CD4-positive, alpha-beta T cell treated with Interleukin-6 for 4 hours (primary cell): ENCODE results near the gene PRKCA.
"Not testable (repeated sequence)": the region's sequence is repeated elsewhere in the genome, so short reads cannot be mapped to it uniquely, and the experiment has no call there.

Experiments used
- DNase-seq: peaks from one replicate; pipeline ENCODE4 v3.0.0-alpha.2; 2020; ENCODE audit warnings: mixed read lengths

Gene PRKCA

GRCh38 chr17:66331038-66331816 is 28.8 kb downstream of the PRKCA start:
- peak; percentile 38 for DNase-seq

DNA sequence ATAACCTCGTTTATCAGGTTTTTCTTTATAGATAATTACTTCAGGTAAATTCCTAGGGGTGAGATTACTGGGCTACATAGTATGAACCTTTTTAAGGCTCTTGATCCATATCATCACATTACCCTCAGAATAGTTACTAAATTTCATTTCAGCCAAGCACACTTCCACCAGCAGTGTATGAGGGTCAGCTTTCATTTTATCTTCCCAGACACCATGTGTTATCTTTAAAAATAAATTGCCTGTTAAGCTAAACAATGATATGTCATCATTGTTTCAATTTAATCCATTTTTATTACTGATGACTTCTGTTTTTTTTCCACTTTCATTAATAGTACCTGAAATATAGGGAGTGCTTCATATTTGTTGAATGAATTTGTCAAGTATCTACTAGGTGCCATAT is 33.4 kb downstream of the PRKCA start:
- DNase-seq, result no peak

GRCh38 chr17:66337268-66337667 is 34.9 kb downstream of the PRKCA start:
- no peak for DNase-seq

DNA sequence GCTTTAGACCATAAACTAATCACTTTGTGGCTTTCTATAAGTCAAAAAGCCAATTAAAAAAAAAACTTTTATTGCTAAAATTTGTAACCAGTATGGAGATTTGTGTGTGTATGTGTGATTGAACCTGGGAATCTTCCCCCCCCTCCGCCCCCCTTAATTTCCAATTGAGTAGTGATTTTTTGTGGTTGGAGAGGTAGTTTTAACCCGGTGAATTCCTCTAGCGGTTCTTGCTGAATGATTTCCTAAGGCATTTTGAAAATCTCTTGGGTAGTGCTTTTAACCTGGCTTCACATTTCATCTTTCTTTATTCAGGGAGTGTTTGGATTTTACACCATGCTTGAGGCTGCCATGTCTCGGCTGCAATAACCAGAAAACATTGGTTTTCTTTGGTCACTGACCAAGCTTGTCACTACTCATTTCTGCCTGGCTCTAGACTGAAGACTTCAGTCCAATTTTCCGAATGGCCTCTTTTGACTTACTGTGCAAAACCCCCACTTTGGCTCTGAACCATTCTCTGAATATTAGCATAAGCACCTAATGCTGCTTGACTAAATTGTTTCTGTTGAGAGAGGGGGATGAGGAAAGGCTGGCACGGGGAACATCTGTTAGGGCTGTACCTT is 35.6 kb downstream of the PRKCA start:
- DNase-seq, result no peak

DNA sequence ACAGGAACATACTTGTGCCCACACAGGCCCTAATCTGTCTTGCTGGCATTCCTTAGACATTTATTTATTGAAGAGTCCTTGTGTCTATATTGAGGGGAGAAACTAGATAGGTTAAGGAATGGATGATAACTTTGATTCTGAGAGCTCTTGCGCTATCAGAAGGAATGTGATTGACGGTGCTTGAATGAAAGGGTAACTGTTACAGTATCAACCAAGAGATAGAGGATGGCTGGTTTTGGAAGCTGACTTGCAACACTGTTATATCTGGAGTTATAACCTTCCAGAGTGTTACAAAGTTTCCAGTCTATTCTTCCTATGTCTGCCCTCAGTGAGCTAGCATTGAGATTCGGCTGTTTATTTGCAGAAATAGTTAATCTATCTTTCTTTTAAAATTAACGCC is 36.5 kb downstream of the PRKCA start:
- DNase-seq, result no peak

GRCh38 chr17:66339561-66339960 is 37.1 kb downstream of the PRKCA start:
- DNase-seq, result no peak

- DNase-seq, result no peak
These were observed 38.3 kb downstream of the PRKCA start for GRCh38 chr17:66340720-66341119.

DNA sequence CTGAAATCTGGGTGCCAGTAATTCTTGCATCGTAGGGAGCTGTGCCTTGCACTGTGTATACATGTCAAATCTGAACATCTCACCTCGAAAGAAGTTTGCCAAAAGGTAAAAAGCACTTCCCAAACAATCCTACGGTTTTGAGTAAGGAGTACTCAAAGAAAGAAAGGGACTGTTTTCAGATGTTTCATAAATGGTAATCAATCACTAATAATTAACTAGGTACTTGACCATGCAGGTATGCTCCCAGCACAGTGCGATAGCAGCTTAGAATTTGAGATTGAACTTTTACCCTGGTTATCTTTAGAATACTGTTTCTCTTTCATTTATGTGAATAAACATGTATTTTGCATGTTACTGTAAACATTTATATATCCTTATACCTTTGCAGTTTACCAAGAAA is 39.0 kb downstream of the PRKCA start:
- DNase-seq, result no peak

GRCh38 chr17:66342263-66342662 is 39.9 kb downstream of the PRKCA start:
- DNase-seq, result not testable (repeated sequence)

GRCh38 chr17:66343531-66344078 is 41.2 kb downstream of the PRKCA start:
- no peak for DNase-seq

- no peak for DNase-seq
These were observed 42.1 kb downstream of the PRKCA start for GRCh38 chr17:66344473-66344872.

- no peak for DNase-seq
These were observed 42.9 kb downstream of the PRKCA start for GRCh38 chr17:66345264-66345663.

DNA sequence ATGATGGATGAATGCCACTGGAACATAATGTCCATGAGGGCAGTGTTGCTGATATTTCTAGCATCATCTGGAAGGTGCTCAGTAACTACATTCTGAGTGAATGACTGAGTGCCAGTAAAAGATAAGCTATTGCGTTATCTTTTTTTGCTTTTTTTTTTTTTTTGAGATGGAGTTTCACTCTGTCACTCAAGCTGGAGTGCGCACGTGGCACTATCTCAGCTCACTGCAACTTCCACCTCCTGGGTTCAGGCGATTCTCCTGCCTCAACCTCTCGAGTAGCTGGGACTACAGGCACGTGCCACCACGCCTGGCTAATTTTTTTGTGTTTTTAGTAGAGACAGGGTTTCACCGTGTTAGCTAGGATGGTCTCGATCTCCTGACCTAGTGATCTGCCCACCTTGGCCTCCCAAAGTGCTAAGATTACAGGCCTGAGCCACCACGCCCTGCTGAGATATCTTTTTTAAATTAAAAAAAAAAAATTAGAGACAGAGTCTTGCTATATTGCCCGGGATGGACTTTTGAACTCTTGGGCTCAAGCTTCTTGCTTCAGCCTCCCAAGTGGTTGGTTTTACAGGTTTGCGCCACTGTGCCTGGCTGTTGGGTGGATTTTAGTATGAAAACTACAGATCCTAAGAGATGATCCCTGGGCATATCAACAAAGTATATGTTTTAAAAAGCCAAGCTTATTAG is 43.7 kb downstream of the PRKCA start:
- DNase-seq, result not testable (repeated sequence)

GRCh38 chr17:66347661-66348514 is 45.5 kb downstream of the PRKCA start:
- no peak for DNase-seq

DNA sequence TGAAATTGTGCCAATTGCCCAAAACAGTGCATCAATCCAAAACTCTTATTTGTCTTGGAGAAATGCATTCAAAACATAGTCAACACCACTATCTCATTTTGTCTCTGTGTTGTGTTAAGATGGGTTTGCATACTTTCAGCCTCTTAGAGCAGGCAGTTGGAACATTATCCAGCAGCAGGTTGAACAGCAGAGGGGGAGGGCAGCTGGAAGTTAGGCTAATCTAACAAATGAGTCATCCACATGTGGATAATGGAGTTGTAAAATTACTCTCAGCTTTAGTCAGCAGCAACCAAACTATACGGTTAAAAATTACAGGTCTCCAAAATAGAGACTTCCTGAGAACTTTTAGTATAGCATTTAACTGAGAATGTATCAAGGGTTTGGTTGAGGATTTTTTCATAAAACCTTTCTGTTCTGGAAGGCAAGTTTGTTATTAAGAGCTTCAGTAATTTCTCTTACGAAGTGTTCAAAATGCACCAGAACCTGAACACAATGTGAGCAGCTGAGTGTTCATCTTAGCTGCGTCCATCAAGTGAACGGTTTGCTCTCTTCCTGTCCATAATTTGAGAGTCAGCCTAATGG is 46.3 kb downstream of the PRKCA start:
- DNase-seq, result no peak

- DNase-seq, result no peak
These were observed 47.3 kb downstream of the PRKCA start for GRCh38 chr17:66349521-66350254.

- not testable (repeated sequence) for DNase-seq
These were observed 48.2 kb downstream of the PRKCA start for GRCh38 chr17:66350576-66350975.

DNA sequence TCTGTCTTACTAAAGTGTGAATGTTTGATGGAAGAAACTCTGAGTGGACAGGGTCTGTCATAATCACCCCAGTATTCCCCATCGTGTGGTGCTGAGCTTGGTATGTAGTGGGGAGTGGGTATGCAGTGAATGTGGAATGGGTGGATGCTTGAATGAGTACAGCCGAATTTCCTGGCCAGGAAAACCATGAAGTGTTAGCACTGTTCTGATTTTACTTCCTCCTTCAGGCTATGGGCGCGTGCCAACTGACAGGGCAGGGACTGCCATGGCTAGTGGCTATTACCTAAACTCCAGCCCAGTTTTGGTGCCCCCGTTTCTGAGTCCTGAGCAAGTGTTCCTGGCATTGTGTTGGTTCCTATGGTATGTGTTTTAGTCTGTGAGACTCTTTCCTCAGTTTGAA is 48.6 kb downstream of the PRKCA start:
- DNase-seq, result no peak

- no peak for DNase-seq
These were observed 49.3 kb downstream of the PRKCA start for GRCh38 chr17:66351701-66352100.

DNA sequence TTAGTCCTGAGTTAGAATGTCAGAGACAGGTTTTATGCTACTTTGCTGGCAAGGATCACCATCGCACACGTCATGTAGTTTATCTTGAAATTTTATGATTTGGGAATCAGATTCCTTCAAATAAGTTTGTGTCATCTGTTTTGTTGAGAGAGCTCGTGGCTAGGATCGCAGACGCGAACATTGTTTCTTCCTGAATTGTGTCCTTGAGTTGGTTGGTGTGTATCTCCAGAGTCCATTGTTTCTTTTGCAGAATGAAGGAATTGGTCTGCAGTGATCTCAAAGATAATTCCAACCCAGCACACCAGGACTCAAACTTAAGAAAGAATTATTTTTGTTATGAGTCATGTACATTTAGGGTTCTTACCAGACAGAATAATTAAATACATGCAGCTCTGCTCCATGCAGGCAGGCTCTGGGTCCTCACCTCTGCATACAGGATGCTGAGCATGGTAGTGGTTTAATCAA is 51.6 kb downstream of the PRKCA start:
- no peak for DNase-seq

- DNase-seq, result no peak
These were observed 52.1 kb downstream of the PRKCA start for GRCh38 chr17:66354472-66354871.
